K562 (cell line): ENCODE measurements around the gene NYAP1. TPM values are rescaled to one million over a fixed set of nuclear protein-coding genes. Genes with fewer than 3 reads are reported as not detected.
A peak's percentile ranks its signal among the peaks of the same experiment; 100 is the strongest.

Source experiments
- FOXA1 ChIP-seq: fragments of 450-650 bp; IDR thresholded peaks from 2 replicates; pipeline ENCODE4 v1.6.1; 2016; ENCODE audit warnings: mild to moderate bottlenecking, borderline replicate concordance
- GABPA ChIP-seq: fragments of 200-800 bp; sonication (Bioruptor generic); conservative IDR thresholded peaks from 2 replicates; pipeline ENCODE4 v1.6.1; 2016; ENCODE audit warnings: low read depth, missing genetic modification characterization, missing compliant biosample characterization
- GABPB2 ChIP-seq: fragments of 250-450 bp; sonication (Bioruptor Pico); conservative IDR thresholded peaks from 2 replicates; pipeline ENCODE4 v1.5.1; 2021; ENCODE audit warnings: mild to moderate bottlenecking
- GATAD2A ChIP-seq: fragments of 450-650 bp; IDR thresholded peaks from 2 replicates; pipeline ENCODE4 v1.6.1; 2017
- MAFF ChIP-seq: IDR thresholded peaks from 2 replicates; pipeline ENCODE4 v1.6.1; 2012; ENCODE audit warnings: low read length, improper control_type of control experiment
- PHF8 ChIP-seq: fragments of 200-600 bp; sonication (generic); IDR thresholded peaks from 2 replicates; pipeline ENCODE4 v1.6.1; 2012; ENCODE audit warnings: mixed run types, mild to moderate bottlenecking, inconsistent platforms, low read length, moderate library complexity, borderline replicate concordance
- SREBF1 ChIP-seq: fragments of 150-350 bp; IDR thresholded peaks from 2 replicates; pipeline ENCODE4 v1.6.1; 2014; ENCODE audit warnings: antibody characterized with exemption, low read depth, low read length, borderline replicate concordance
- TAL1 ChIP-seq: fragments of 450-650 bp; IDR thresholded peaks from 2 replicates; pipeline ENCODE4 v1.6.1; 2016; ENCODE audit warnings: mild to moderate bottlenecking
- TBP ChIP-seq: optimal IDR thresholded peaks from 2 replicates; pipeline ENCODE3; 2011; ENCODE audit warnings: low read depth, low read length, improper control_type of control experiment
- polyA plus RNA-seq, 8 experiments: library from polyadenylated mRNA; depleted of rRNA in 4 of 8; stranded (reverse) in 5 of 8; unstranded in 3 of 8; fragments of >200 nt; fragmentation: Nextera tagmentation in 2 of 8; fragmentation: Illumina TruSeq in 1 of 8; extraction: Ambion mirVana in 2 of 8; extraction: Trizol in 1 of 8; gene quantifications; 2 replicates each; pipeline versions ENCODE4 v1.2.1 to v1.2.3, GENCODE V29; 2011 to 2014; ENCODE audit warnings: inconsistent platforms in 1 of 8, missing spikeins in 1 of 8
- total RNA-seq, 7 experiments: library from RNA; depleted of rRNA in 6 of 7; stranded (reverse); fragments of >200 nt in 6 of 7; fragmentation: Illumina TruSeq in 2 of 7; extraction: Trizol in 2 of 7; gene quantifications; 2 replicates each; pipeline versions ENCODE4 v1.2.1 to v1.2.3, GENCODE V29; 2011 to 2021; ENCODE audit warnings: low replicate concordance in 1 of 7
- TF ChIP-seq, protein P1 (sequence below), 3 experiments: fragments of 200-800 bp in 1 of 3; fragments of 250-450 bp in 1 of 3; fragments of 450-650 bp in 1 of 3; sonication (Bioruptor Pico) in 1 of 3; sonication (Bioruptor generic) in 1 of 3; formaldehyde crosslinking in 1 of 3; IDR thresholded peaks; 2 replicates each; pipeline versions ENCODE4 v1.6.1 to v1.8.0; 2016 to 2022; ENCODE audit warnings: mild to moderate bottlenecking in 2 of 3, missing genetic modification characterization in 2 of 3, missing compliant biosample characterization in 1 of 3, moderate library complexity in 1 of 3
- TF ChIP-seq, protein P2 (sequence below): fragments of 450-650 bp; formaldehyde crosslinking; IDR thresholded peaks from 2 replicates; pipeline ENCODE4 v1.4.0; 2022; ENCODE audit warnings: missing genetic modification characterization
- TF ChIP-seq, protein P3 (sequence below), 2 experiments: fragments of 450-650 bp in 1 of 2; sonication (generic) in 1 of 2; formaldehyde crosslinking in 1 of 2; IDR thresholded peaks; 2 replicates each; pipeline versions ENCODE4 v1.7.1 to v1.9.0; 2016 to 2022; ENCODE audit warnings: inconsistent platforms in 1 of 2, mild to moderate bottlenecking in 1 of 2, missing genetic modification reagents in 1 of 2

NYAP1 gene
- total and polyA plus RNA-seq, 9 of the 15 experiments (the other 6 are each of a cell fraction or from before 2014, with no cell fraction given) = 0.11 to 0.88 (median 0.22) TPM; not detected in 2

DNA sequence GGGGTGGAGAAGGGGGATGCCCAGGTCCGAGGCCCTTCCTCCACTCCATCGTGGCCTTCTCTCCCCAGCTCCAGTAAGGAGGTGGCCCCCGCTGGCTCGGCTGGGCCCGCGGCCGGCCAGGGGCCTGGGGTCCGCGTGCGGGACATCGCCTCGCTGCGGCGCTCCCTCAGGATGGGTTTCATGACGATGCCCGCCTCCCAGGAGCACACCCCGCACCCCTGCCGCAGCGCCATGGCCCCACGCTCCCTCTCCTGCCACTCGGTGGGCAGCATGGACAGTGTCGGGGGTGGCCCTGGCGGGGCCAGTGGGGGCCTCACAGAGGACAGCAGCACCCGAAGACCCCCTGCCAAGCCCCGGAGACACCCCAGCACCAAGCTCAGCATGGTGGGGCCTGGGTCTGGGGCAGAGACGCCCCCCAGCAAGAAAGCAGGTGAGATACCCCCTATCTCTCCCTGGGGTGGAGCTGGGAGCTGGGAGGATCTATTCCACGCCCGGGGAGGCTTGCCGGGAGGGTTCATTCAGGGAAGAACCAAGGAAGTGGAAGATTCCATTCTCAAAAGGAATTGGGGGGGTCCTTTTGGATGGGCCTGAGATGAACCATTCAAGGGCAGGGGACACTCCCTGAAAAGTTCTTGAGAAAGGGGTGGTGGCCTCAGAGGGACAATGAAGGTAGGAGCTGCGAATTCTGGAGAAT is 3.2 kb downstream of the NYAP1 start (continued):
- TF ChIP-seq, protein P1, sequence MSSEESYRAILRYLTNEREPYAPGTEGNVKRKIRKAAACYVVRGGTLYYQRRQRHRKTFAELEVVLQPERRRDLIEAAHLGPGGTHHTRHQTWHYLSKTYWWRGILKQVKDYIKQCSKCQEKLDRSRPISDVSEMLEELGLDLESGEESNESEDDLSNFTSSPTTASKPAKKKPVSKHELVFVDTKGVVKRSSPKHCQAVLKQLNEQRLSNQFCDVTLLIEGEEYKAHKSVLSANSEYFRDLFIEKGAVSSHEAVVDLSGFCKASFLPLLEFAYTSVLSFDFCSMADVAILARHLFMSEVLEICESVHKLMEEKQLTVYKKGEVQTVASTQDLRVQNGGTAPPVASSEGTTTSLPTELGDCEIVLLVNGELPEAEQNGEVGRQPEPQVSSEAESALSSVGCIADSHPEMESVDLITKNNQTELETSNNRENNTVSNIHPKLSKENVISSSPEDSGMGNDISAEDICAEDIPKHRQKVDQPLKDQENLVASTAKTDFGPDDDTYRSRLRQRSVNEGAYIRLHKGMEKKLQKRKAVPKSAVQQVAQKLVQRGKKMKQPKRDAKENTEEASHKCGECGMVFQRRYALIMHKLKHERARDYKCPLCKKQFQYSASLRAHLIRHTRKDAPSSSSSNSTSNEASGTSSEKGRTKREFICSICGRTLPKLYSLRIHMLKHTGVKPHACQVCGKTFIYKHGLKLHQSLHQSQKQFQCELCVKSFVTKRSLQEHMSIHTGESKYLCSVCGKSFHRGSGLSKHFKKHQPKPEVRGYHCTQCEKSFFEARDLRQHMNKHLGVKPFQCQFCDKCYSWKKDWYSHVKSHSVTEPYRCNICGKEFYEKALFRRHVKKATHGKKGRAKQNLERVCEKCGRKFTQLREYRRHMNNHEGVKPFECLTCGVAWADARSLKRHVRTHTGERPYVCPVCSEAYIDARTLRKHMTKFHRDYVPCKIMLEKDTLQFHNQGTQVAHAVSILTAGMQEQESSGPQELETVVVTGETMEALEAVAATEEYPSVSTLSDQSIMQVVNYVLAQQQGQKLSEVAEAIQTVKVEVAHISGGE (CRISPR knock-in tag; IDR thresholded peaks at IDR 0.05) = peak in 2 of 3 experiments; percentile 20 to 86; a peak in 3 of 6 replicates
- TF ChIP-seq GABPA (peak; percentile 38; the same call in 1 of the 2 replicates), PHF8 (no peak), TBP (no peak), SREBF1 (peak; percentile 50; the same call in 1 of the 2 replicates), FOXA1 (no peak), MAFF (peak; percentile 26; the same call in 1 of the 2 replicates), TAL1 (no peak), GABPB2 (CRISPR knock-in tag) (no peak), GATAD2A (no peak)
- TF ChIP-seq, protein P2, sequence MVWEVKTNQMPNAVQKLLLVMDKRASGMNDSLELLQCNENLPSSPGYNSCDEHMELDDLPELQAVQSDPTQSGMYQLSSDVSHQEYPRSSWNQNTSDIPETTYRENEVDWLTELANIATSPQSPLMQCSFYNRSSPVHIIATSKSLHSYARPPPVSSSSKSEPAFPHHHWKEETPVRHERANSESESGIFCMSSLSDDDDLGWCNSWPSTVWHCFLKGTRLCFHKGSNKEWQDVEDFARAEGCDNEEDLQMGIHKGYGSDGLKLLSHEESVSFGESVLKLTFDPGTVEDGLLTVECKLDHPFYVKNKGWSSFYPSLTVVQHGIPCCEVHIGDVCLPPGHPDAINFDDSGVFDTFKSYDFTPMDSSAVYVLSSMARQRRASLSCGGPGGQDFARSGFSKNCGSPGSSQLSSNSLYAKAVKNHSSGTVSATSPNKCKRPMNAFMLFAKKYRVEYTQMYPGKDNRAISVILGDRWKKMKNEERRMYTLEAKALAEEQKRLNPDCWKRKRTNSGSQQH (CRISPR knock-in tag) = no peak
- TF ChIP-seq, protein P3, sequence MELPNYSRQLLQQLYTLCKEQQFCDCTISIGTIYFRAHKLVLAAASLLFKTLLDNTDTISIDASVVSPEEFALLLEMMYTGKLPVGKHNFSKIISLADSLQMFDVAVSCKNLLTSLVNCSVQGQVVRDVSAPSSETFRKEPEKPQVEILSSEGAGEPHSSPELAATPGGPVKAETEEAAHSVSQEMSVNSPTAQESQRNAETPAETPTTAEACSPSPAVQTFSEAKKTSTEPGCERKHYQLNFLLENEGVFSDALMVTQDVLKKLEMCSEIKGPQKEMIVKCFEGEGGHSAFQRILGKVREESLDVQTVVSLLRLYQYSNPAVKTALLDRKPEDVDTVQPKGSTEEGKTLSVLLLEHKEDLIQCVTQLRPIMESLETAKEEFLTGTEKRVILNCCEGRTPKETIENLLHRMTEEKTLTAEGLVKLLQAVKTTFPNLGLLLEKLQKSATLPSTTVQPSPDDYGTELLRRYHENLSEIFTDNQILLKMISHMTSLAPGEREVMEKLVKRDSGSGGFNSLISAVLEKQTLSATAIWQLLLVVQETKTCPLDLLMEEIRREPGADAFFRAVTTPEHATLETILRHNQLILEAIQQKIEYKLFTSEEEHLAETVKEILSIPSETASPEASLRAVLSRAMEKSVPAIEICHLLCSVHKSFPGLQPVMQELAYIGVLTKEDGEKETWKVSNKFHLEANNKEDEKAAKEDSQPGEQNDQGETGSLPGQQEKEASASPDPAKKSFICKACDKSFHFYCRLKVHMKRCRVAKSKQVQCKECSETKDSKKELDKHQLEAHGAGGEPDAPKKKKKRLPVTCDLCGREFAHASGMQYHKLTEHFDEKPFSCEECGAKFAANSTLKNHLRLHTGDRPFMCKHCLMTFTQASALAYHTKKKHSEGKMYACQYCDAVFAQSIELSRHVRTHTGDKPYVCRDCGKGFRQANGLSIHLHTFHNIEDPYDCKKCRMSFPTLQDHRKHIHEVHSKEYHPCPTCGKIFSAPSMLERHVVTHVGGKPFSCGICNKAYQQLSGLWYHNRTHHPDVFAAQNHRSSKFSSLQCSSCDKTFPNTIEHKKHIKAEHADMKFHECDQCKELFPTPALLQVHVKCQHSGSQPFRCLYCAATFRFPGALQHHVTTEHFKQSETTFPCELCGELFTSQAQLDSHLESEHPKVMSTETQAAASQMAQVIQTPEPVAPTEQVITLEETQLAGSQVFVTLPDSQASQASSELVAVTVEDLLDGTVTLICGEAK (IDR thresholded peaks at IDR 0.05) = peak; percentile 60
- TF ChIP-seq, protein P3 (CRISPR knock-in tag; IDR thresholded peaks at IDR 0.05) = no peak
